CD4-positive, alpha-beta T cell (primary cell): ENCODE results near the gene TPMT. TPM values are rescaled to one million over a fixed set of nuclear protein-coding genes. Genes with fewer than 3 reads are reported as not detected.

Source experiments
- ATAC-seq: fragments of 200-7000 bp; cut with Tn5 transposase; one replicate; pipeline ENCODE4 v1.10.0; 2022; ENCODE audit warnings: mild to moderate bottlenecking; ENCODE audit not compliant: poor library complexity
- CTCF ChIA-PET: fragments of 350-600 bp; sonication (Branson Sonifier 250); formaldehyde crosslinking; loops from one replicate; lab custom pipeline; 2021; ENCODE audit warnings: antibody characterized with exemption, inconsistent platforms; lab: Charles Lee
- POLR2A ChIA-PET: fragments of 350-600 bp; sonication (Branson Sonifier 250); formaldehyde crosslinking; loops from one replicate; lab custom pipeline; 2021; ENCODE audit warnings: antibody characterized with exemption, inconsistent platforms; lab: Charles Lee
- DNase-seq, 14 experiments: peaks; one replicate each; pipeline ENCODE4 v3.0.0-alpha.2; 2013 to 2020; ENCODE audit warnings: mixed read lengths in 2 of 14
- H3K27ac ChIP-seq, 2 donors: one replicate each; pipeline versions ENCODE4 v1.5.1 to v1.7.0; 2013; ENCODE audit warnings: low read length in 2 of 2, low read depth in 1 of 2, mild to moderate bottlenecking in 1 of 2
- H3K27me3 ChIP-seq, 2 experiments: 1 replicate in 1 of 2; 2 replicates in 1 of 2; pipeline versions ENCODE4 v1.6.1 to v1.7.0; 2013; ENCODE audit warnings: low read length in 2 of 2, control low read depth in 1 of 2, mild to moderate bottlenecking in 1 of 2, moderate library complexity in 1 of 2; ENCODE audit not compliant: insufficient read depth in 2 of 2, control insufficient read depth in 1 of 2
- H3K36me3 ChIP-seq: one replicate; pipeline ENCODE4 v1.6.1; 2013; ENCODE audit warnings: low read length, control low read depth; ENCODE audit not compliant: insufficient read depth
- H3K4me1 ChIP-seq: one replicate; pipeline ENCODE4 v1.6.1; 2013; ENCODE audit warnings: low read length, control low read depth; ENCODE audit not compliant: insufficient read depth
- H3K4me3 ChIP-seq: one replicate; pipeline ENCODE4 v1.5.1; 2013; ENCODE audit warnings: mild to moderate bottlenecking, low read length, moderate library complexity
- H3K9me3 ChIP-seq, 2 experiments: 1 replicate in 1 of 2; 2 replicates in 1 of 2; pipeline versions ENCODE4 v1.6.1 to v1.7.0; 2013; ENCODE audit warnings: low read length in 2 of 2, mild to moderate bottlenecking in 2 of 2, control low read depth in 1 of 2, moderate library complexity in 1 of 2; ENCODE audit not compliant: control insufficient read depth in 1 of 2, insufficient read depth in 1 of 2
- H3K27ac Mint-ChIP-seq: one replicate; pipeline ENCODE4 v1.8.0; 2020; ENCODE audit warnings: mixed read lengths
- H3K27me3 Mint-ChIP-seq: one replicate; pipeline ENCODE4 v1.8.0; 2021; ENCODE audit warnings: mixed read lengths
- H3K36me3 Mint-ChIP-seq: one replicate; pipeline ENCODE4 v1.8.0; 2021; ENCODE audit warnings: low read depth, mixed read lengths
- H3K4me1 Mint-ChIP-seq: one replicate; pipeline ENCODE4 v1.8.0; 2021; ENCODE audit warnings: low read depth, mixed read lengths
- H3K4me3 Mint-ChIP-seq: one replicate; pipeline ENCODE4 v1.8.0; 2020; ENCODE audit warnings: mild to moderate bottlenecking, mixed read lengths
- H3K9me3 Mint-ChIP-seq: one replicate; pipeline ENCODE4 v1.8.0; 2020; ENCODE audit warnings: mixed read lengths
- CTCF ChIP-seq: fragments of 200-600 bp; IDR thresholded peaks from one replicate; pipeline ENCODE4 v1.8.0; 2022; ENCODE audit warnings: antibody characterized with exemption, mild to moderate bottlenecking
- intact Hi-C, 2 experiments: fragments of 100-400 bp; cut with DNase I in 1 of 2; cut with micrococcal nuclease in 1 of 2; formaldehyde crosslinking; loops; one replicate each; pipeline versions ENCODE4 v1.15.1 to v1.9.0; 2023 to 2025; cut with DNase I, micrococcal nuclease
- total RNA-seq, 174 experiments: library from RNA in 2 of 174; stranded (reverse) in 2 of 174; gene quantifications; one replicate each; pipeline ENCODE4 v1.2.3 and lab custom pipeline; 2021 to 2026

The TPMT gene
- total RNA-seq, 2 experiments from 2014 or later = 3.2 to 3.3 TPM

- intact Hi-C loops = no loop called here
- no peak for TF ChIP-seq CTCF
- ChIA-PET POLR2A (no interaction called here), CTCF (no interaction called here)
- H3K36me3 Mint-ChIP-seq = no peaks in the 10 kb centered on the region
- H3K27me3 ChIP-seq = peaks cover 4 to 9% of the 10 kb centered on the region in 2 experiments
- H3K9me3 Mint-ChIP-seq = no peaks in the 10 kb centered on the region
- DNase-seq = no peak
- no peak overlapping the region for H3K27ac ChIP-seq
- H3K27me3 Mint-ChIP-seq = peaks cover 16% of the 10 kb centered on the region
- no peaks in the 10 kb centered on the region for H3K9me3 ChIP-seq
- no peak overlapping the region for H3K4me3 ChIP-seq
- H3K27ac Mint-ChIP-seq = no peak overlapping the region
- no peaks in the 10 kb centered on the region for H3K4me1 Mint-ChIP-seq
- no peak overlapping the region for H3K4me3 Mint-ChIP-seq
- no peaks in the 10 kb centered on the region for H3K4me1 ChIP-seq
- H3K36me3 ChIP-seq = no peaks in the 10 kb centered on the region
- ATAC-seq = no peak
Observed at GRCh38 chr6:18101271-18101670, 53.6 kb downstream of the TPMT start.

GRCh38 chr6:18100296-18100695, 54.6 kb downstream of the TPMT start:
- H3K27me3 ChIP-seq = peaks cover 4 to 9% of the 10 kb centered on the region in 2 experiments
- no peak overlapping the region for H3K4me3 ChIP-seq
- H3K36me3 ChIP-seq = no peaks in the 10 kb centered on the region
- Mint-ChIP-seq H3K27me3 (peaks cover 16% of the 10 kb centered on the region), H3K4me1 (no peaks in the 10 kb centered on the region), H3K36me3 (no peaks in the 10 kb centered on the region), H3K4me3 (no peak overlapping the region), H3K27ac (no peak overlapping the region), H3K9me3 (no peaks in the 10 kb centered on the region)
- H3K27ac ChIP-seq = no peak overlapping the region
- ChIA-PET CTCF (no interaction called here), POLR2A (no interaction called here)
- H3K9me3 ChIP-seq = no peaks in the 10 kb centered on the region
- TF ChIP-seq CTCF = no peak
- no peaks in the 10 kb centered on the region for H3K4me1 ChIP-seq
- intact Hi-C loops = no loop called here
- DNase-seq (no peak), ATAC-seq (no peak)

- no peaks in the 10 kb centered on the region for H3K36me3 Mint-ChIP-seq
Observed at GRCh38 chr6:18099511-18099910, 55.4 kb downstream of the TPMT start.

More at GRCh38 chr6:18099511-18099910, 55.4 kb downstream of the TPMT start:
- Histone ChIP-seq H3K4me3 (no peak overlapping the region), H3K27ac (no peak overlapping the region), H3K4me1 (no peaks in the 10 kb centered on the region), H3K9me3 (no peaks in the 10 kb centered on the region), H3K36me3 (no peaks in the 10 kb centered on the region), H3K27me3 (peaks cover 4 to 9% of the 10 kb centered on the region in 2 experiments)
- ATAC-seq (no peak), DNase-seq (no peak)
- Mint-ChIP-seq H3K9me3 (no peaks in the 10 kb centered on the region), H3K27ac (no peak overlapping the region), H3K4me1 (no peaks in the 10 kb centered on the region), H3K27me3 (peaks cover 16% of the 10 kb centered on the region), H3K4me3 (no peak overlapping the region)
- intact Hi-C loops = no loop called here
- CTCF ChIA-PET = no interaction called here
- POLR2A ChIA-PET = no interaction called here
- no peak for TF ChIP-seq CTCF
